Measurements from ENCODE around the gene MYBL2.
"Not testable (repeated sequence)": the region's sequence is repeated elsewhere in the genome, so short reads cannot be mapped to it uniquely, and the experiment has no call there.

MYBL2 gene

DNA sequence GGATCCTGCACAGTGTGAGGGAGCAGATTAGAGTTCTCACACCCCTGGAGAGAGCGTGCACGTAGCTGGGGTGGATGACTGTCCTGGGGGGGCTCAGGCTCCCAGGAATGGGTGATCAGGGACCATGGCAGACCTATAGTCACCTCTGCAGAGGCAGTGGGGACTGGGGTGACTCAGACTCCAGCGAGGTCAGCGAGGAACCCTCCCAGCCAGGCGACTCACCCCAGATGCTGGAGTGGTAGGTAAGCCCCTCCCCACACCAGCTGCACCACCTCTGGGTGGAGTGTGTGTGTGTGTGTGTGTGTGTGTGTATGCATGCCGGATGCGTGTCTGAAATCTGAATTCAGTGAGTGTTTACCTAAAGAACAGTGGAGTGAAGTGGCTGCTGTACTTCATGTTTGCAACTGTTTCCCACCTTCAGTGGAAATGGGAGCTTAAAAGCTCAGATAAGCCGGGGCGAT is 77.3 kb downstream of the MYBL2 start:
- TF ChIP-seq ZNF274 (IDR thresholded peaks at IDR 0.05; ENCODE audit: low read depth, low read length), result no peak
- no peak overlapping the region for H3K4me3 ChIP-seq (ENCODE audit: low read length)

DNA sequence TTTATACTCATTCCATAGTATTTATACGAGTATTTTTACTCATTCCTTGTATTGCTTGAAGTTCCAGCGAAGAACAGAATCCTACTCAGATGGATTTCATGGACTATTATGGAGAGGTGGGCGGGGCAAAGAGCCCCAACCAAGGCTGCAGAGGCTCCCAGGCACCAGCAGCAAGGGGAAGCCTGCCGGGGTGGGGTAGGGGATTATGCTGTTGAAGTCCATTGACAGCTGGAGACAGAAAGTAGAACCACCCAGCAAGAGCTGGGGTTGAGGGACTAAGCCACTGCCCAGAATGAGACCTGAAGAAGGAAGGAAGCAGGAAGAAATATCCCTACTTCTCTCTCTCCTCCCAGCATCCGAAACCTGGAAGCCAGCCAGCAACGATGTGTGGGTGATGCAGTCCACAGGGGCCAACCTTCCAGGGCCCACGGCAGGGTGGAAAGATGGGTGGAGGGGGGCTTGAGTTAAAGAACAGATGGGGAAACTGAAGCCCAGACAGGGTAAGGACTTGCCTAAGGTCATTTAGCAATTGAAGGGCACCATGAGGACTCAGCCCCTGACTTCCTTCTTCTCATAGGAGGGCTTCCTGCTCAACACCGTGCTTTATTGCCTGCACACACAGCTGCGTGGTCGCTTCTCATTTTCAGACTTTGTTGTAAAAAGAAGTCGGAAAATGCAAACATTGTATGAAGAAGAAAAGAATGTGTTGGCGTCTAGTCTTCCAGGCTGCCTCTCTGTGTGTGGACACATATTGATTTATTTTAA is 78.2 kb downstream of the MYBL2 start:
- no peak for TF ChIP-seq ZNF274 (IDR thresholded peaks at IDR 0.05; ENCODE audit: low read depth, low read length)
- no peak overlapping the region for H3K4me3 ChIP-seq (ENCODE audit: low read length)

DNA sequence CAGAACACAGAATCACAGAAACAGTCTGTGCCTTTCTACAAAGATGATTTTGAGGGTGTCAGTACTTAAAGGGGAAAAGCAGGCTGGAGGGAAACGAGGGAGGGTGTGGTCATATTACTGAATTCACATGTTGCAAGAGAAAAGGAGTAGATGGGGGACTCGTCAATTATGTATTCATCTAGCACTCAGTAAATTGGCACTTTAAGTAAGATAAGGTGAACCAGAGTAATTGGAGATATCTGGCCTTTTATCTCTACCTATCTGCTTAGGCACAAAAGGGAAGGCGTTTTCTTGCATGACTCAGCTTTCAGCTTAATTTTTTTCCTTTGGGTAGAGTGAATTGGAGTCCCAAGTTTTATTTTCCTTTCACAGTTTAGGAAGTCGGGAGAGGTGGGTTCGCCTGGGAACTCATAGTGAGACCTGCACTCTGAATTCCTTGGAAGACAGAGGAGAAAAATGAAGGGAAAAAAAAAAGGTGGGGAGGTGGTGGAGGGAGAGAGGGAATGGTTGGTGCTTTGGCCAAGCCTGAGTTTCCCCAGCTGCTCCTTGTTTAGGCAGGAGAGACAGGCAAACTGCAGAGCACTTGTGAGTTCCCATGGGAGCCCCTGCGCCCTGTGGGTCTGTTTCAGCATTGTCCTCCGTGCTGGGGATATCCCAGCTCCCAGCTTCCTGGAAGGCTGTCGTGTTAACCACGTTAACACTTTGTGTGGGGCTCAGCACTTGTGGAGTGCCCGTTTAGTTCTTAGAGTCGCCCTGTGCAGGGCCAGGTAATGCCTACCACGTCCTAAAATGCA is 79.6 kb downstream of the MYBL2 start:
- no peak overlapping the region for H3K4me3 ChIP-seq (ENCODE audit: low read length)
- TF ChIP-seq ZNF274 (IDR thresholded peaks at IDR 0.05; ENCODE audit: low read depth, low read length), result no peak

DNA sequence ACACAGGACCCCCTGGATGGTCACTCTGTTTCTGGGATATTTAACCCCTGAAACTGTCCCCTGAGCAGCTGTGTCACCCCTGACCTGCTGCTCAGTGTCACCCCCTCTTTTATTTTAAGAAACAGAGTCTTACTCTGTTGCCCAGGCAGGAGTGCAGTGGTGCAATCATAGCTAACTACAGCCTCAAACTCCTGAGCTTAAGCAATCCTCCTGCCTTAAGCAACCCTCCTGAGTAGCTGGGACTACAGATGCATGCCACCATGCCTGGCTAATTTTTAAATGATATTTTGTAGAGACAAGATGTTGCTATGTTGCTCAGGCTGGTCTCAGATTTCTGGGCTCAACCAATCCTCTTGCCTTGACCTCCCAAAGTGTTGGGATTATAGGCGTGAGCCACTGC is 81.4 kb downstream of the MYBL2 start:
- TF ChIP-seq ZNF274 (IDR thresholded peaks at IDR 0.05; ENCODE audit: low read depth, low read length), result no peak
- H3K4me3 ChIP-seq (ENCODE audit: low read length), result no peak overlapping the region

DNA sequence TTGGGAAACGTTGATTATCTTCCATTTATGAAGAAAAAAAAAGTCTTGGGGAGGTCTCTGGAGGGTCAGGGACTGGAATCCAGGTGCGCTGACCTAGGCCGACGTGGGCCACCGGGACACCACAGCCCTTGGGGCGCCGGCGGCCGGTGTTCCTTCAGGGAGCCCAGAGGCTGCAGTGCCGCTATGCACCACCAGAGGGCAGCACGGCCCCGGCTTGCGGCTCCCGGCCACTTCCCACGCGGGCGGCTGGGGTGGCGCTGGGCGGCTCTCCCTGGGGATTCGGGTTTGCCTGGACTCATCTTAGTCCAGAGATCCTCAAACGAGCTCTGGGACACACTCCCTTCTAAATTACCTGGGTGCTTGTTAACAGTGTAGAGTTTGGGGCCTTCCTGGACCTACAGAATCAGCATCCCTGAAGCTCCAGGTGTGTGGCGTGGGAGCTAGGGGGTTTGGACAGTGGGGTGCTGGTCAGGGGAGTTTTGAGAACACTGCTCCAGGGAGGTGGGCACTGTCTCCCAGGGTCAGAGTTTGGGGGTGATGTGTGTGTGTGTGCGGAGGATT is 82.9 kb downstream of the MYBL2 start:
- H3K4me3 ChIP-seq (ENCODE audit: low read length), result no peak overlapping the region
- no peak for TF ChIP-seq ZNF274 (IDR thresholded peaks at IDR 0.05; ENCODE audit: low read depth, low read length)

DNA sequence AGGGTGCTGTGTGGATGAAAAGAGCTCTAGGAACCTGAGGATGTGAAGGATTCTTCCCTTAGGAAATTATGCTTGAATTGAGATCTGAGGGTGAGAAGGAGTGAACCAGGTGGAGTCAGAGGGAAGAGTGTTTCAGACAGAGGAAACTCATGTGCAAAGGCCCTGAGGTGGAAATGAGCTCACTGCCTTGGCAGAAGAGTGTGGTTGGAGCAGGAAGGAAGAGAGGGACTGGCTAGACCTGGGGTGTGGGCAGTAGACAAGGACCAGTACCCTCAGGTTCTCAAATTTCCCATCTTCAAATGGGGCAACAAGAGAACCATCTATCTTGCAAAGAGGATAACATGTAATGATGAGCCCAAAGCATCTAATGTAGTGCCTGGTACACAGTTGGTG is 83.9 kb downstream of the MYBL2 start:
- H3K4me3 ChIP-seq (ENCODE audit: low read length), result no peak overlapping the region; the same call in 1 of the 2 replicates
- TF ChIP-seq ZNF274 (IDR thresholded peaks at IDR 0.05; ENCODE audit: low read depth, low read length), result no peak

DNA sequence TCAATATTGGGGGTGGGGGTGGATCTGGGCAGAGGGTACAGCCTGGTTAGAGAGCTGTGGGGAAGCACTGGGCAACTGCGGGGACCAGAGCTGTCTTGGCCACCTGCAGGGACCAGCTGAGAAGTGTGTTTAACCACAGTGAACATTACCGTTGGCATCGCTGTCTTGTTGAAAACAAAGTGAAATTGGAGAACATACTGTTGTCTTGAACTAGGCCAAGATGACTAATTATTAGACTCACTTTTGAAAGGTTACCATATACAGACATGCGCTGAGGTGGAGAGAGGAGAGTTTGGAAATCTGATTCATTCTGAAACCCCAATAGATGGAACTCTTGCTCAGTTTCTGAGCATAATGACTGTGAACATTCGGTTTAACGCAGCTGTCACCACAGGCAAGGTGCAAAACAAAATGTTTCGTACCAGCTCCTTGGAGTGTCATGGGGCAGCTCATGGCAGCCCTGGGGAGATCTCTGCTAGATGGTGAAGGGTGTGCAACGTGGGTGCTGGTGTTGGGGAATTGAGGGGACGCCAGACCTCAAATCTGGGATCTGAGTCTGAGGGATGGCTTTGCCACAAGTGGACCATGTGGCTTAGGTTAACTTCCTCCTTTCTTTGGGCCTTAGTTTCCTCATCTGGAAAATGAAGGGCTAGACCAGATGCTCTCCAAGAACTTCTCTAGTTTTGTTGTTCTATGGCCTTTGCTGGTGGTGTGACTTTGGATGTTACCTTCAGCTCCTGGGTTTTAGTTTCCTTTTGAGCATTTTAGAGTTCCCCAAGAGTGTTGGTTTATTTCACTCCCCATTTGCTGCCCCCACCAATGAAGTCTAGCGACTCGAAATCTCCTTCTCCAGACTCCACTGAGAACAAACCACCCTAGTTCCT is 84.5 kb downstream of the MYBL2 start:
- no peak for TF ChIP-seq ZNF274 (IDR thresholded peaks at IDR 0.05; ENCODE audit: low read depth, low read length)
- H3K4me3 ChIP-seq (ENCODE audit: low read length), result peak overlapping the region; percentile 29; the same call in 1 of the 2 replicates

DNA sequence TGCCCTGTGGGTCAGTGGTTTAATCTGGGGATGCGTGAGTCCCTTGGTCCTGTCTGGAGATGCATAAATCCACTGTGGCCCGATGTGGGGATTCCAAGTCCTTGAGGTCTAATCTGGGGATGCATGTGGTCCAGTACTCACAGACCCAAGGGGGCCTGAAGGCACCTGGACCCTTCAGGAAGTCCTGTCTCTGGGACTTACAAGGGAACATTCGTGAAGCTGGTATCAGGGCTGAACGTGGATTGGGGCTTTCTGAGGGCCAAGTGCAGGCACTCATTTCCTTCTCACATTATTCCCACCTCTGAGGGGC is 85.1 kb downstream of the MYBL2 start:
- TF ChIP-seq ZNF274 (IDR thresholded peaks at IDR 0.05; ENCODE audit: low read depth, low read length), result no peak
- peak overlapping the region; percentile 29; the same call in 1 of the 2 replicates for H3K4me3 ChIP-seq (ENCODE audit: low read length)

DNA sequence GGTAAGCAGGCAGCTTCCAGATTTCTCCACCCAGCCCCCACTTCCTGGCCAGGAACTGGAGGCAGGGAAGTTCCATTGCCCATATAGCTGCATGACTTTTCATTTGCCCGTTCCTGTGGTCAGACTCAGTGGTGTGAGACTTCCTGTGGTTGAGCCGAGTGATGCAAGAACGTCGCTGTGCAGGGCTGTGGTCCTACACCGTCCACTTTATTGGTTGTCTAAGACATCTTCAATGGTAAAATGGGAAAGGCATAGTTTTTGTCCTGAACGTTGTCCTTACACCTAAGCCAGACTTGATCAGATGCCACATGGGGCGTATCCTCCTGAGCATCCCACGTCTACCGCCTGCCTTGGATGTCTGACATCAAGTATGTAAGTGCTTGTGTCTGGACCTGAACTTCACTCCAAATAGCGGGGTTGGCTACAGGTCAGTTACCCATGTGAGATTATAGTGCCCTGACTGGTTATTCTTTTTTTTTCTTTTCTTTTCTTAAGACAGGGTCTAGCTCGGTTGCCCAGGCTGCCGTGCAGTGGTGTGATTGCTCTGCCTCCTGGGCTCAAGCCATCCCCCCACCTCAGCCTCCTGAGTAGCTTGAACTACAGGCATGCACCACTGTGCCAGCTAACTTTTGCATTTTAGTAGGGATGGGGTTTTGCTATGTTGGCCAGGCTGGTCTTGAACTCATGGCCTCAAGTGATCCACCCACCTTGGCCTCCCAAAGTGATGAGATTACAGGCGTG is 85.8 kb downstream of the MYBL2 start:
- TF ChIP-seq ZNF274 (IDR thresholded peaks at IDR 0.05; ENCODE audit: low read depth, low read length), result no peak
- peak overlapping the region; percentile 29; the same call in 1 of the 2 replicates for H3K4me3 ChIP-seq (ENCODE audit: low read length)

DNA sequence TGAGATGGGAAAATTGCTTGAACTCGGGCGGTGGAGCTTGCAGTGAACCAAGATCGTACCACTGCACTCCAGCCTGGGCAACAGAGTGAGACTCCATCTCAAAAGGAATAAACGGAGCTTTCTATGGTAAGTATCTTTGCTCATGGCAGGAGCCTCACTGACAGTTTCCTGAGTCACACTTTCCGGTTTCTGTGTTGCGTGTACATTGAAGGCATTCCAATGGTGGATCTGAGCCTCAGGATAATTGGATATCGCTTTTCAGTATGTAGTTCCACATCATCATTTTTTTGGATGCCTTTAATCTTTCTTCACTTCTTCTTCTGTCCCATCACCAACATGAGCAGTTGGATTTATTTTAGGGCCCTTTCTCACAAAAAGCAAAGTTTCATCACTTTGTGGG is 88.5 kb downstream of the MYBL2 start:
- H3K4me3 ChIP-seq (ENCODE audit: low read length), result no peak overlapping the region
- TF ChIP-seq ZNF274 (IDR thresholded peaks at IDR 0.05; ENCODE audit: low read depth, low read length), result no peak

DNA sequence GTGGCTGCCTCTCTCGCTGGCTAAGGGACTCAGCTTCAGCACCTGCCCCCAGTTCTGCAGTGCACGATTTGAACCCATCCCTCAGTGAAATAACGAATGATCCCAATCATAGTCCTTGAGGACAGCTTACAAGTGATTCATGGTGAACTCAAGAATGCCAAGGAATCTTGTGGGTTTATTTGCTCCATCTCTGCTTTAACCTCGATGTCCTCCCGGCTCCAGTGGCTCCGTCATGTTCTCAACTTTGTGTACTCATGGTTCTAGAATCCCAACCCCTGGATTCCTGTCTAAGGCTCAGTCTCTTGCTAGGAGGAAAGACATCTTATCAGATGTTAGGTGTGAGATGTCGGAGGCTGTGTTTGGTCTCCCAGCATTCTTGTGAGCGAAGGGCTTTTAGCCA is 88.9 kb downstream of the MYBL2 start:
- no peak for TF ChIP-seq ZNF274 (IDR thresholded peaks at IDR 0.05; ENCODE audit: low read depth, low read length)
- no peak overlapping the region for H3K4me3 ChIP-seq (ENCODE audit: low read length)

DNA sequence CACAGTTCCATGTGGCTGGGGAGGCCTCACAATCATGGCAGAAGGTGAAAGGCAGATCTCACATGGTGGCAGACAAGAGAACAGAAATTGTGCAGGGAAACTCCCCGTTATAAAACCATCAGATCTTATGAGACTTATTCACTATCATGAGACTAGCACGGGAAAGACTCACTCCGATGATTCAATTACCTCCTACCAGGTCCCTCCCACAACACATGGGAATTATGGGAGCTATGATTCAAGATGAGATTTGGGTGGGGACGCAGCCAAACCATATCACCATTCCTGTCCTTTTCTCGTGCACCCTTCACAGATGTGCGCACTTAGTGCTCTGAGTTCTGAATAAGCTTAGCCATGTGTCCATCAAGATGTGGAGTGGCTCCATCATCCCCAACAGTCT is 91.0 kb downstream of the MYBL2 start:
- H3K4me3 ChIP-seq (ENCODE audit: low read length), result not testable (repeated sequence)

All from GM08714 (cell line).